GM12801 (cell line): ENCODE measurements around the gene CCL19.

Source experiments
- TF ChIP-seq, protein P1 (sequence below): IDR thresholded peaks from one replicate; pipeline ENCODE4 v1.5.1; 2011; ENCODE audit warnings: control low read depth; ENCODE audit not compliant: insufficient read length; ENCODE audit errors: extremely low read depth

Gene CCL19

GRCh38 chr9:34717996-34718614 lies 27.0 kb upstream of the CCL19 start:
- TF ChIP-seq, protein P1, sequence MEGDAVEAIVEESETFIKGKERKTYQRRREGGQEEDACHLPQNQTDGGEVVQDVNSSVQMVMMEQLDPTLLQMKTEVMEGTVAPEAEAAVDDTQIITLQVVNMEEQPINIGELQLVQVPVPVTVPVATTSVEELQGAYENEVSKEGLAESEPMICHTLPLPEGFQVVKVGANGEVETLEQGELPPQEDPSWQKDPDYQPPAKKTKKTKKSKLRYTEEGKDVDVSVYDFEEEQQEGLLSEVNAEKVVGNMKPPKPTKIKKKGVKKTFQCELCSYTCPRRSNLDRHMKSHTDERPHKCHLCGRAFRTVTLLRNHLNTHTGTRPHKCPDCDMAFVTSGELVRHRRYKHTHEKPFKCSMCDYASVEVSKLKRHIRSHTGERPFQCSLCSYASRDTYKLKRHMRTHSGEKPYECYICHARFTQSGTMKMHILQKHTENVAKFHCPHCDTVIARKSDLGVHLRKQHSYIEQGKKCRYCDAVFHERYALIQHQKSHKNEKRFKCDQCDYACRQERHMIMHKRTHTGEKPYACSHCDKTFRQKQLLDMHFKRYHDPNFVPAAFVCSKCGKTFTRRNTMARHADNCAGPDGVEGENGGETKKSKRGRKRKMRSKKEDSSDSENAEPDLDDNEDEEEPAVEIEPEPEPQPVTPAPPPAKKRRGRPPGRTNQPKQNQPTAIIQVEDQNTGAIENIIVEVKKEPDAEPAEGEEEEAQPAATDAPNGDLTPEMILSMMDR: no peak

DNA sequence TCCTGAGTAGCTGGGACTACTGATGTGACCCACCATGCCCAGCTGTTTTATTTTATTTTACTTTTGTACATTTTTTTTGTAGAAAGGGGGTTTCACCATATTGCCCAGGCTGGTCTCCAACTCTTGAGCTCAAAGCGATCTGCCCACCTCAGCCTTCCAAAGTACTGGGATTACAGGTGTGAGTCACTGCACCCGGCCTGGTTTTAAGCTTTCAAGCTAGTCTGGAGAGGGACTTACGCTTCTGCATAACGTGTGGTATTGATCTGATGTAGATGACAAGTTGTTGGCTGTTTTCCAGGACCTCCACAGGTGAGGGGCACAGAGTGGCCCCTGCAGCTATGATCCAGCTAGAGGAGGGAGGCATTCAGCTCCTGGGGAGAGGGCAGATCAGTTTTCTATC lies 25.6 kb upstream of the CCL19 start:
- TF ChIP-seq, protein P1: no peak

GRCh38 chr9:34715639-34716215 lies 24.7 kb upstream of the CCL19 start:
- TF ChIP-seq, protein P1: no peak

GRCh38 chr9:34714007-34714406 lies 22.9 kb upstream of the CCL19 start:
- TF ChIP-seq, protein P1: no peak

GRCh38 chr9:34712140-34712539 lies 21.1 kb upstream of the CCL19 start:
- TF ChIP-seq, protein P1: no peak

DNA sequence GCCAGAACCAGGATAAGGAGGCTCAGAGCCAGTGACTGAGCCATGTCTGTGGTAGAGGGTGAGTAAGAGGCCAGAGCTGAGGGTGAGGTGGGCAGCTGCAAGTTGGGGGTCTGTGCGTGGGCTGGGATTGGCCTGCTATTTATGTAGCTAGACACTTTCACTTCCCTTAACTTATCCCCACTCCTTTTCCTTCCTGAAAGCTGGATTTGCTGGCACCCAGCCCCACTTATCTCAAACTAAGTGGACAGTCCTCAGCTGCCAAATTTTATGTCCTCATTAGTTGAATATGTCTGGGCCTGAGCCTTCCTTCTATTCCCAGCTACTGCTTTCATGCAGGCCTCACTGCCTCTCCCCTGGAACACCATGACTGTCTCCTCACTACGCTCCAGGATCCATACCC lies 18.9 kb upstream of the CCL19 start, which contains the start of gene CCL21:
CCL21 (minus strand) TSS at position 114 of the 400 bp plus-strand sequence; CDS start at position 44, 70 bp downstream.
- TF ChIP-seq, protein P1: no peak

DNA sequence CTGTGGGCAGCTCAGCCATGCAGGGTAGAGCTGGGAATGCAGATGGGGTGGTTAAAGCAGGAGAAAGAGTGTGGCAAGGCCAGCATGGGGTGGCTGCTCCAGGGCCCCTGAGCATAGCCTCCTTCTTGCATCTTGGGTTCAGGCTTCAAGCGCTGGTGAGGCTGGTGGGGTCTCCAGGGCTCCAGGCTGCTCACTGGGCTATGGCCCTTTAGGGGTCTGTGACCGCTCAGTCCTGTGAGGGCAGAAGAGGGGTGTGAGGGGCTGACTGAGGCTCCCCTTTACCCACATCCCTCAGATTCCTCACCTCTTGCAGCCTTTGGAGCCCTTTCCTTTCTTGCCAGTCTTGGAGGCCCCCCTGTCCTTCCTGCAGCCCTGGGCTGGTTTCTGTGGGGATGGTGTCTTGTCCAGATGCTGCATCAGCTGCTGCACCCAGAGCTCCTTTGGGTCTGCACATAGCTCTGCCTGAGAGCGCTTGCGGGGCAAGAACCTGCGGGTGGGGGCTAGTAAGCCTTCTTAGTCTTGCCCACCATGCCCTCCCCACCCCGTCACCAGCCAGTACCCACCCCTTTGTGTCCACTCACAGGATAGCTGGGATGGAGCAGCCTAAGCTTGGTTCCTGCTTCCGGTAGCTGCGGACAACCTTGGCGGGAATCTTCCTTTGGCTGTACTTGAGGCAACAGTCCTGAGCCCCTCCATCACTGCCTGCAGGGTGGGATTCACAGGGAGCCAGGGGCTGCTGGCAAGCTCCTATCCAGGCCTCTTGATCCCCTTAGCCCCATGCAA lies 18.3 kb upstream of the CCL19 start:
- TF ChIP-seq, protein P1: no peak
